SK-MEL-5 (cell line): ENCODE results near the gene ARHGAP31. TPM values are rescaled to one million over a fixed set of nuclear protein-coding genes. Genes with fewer than 3 reads are reported as not detected.
A peak's percentile ranks its signal among the peaks of the same experiment; 100 is the strongest.
"Not testable (repeated sequence)": the region's sequence is repeated elsewhere in the genome, so short reads cannot be mapped to it uniquely, and the experiment has no call there.

Experiments
- DNase-seq: peaks from one replicate; pipeline ENCODE4 v3.0.0-alpha.2; 2016; ENCODE audit warnings: low read depth, low spot score
- in situ Hi-C: cut with HindIII; loops from 2 replicates; pipeline ENCODE4 v1.10.0; 2016; ENCODE audit warnings: low sequenced_read_pairs, high pct_unique_total_duplicates, low pct_unique_long_range_greater_than_20kb
- polyA plus RNA-seq, 2 experiments: library from polyadenylated mRNA; depleted of rRNA; stranded (reverse); fragments of >200 nt; gene quantifications; 2 replicates each; pipeline ENCODE4 v1.2.3, GENCODE V29; 2015
- total RNA-seq: library from RNA; depleted of rRNA; stranded (reverse); fragments of >200 nt; shearing (Covaris generic); gene quantifications from 2 replicates; pipeline ENCODE4 v1.2.3, GENCODE V29; 2014; rRNA removed

Gene ARHGAP31, protein sequence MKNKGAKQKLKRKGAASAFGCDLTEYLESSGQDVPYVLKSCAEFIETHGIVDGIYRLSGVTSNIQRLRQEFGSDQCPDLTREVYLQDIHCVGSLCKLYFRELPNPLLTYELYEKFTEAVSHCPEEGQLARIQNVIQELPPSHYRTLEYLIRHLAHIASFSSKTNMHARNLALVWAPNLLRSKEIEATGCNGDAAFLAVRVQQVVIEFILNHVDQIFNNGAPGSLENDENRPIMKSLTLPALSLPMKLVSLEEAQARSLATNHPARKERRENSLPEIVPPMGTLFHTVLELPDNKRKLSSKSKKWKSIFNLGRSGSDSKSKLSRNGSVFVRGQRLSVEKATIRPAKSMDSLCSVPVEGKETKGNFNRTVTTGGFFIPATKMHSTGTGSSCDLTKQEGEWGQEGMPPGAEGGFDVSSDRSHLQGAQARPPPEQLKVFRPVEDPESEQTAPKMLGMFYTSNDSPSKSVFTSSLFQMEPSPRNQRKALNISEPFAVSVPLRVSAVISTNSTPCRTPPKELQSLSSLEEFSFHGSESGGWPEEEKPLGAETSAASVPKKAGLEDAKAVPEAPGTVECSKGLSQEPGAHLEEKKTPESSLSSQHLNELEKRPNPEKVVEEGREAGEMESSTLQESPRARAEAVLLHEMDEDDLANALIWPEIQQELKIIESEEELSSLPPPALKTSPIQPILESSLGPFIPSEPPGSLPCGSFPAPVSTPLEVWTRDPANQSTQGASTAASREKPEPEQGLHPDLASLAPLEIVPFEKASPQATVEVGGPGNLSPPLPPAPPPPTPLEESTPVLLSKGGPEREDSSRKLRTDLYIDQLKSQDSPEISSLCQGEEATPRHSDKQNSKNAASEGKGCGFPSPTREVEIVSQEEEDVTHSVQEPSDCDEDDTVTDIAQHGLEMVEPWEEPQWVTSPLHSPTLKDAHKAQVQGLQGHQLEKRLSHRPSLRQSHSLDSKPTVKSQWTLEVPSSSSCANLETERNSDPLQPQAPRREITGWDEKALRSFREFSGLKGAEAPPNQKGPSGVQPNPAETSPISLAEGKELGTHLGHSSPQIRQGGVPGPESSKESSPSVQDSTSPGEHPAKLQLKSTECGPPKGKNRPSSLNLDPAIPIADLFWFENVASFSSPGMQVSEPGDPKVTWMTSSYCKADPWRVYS (N-terminal part only)
- total RNA-seq, result 11.4 and 13.9 TPM in 2 replicates
- polyA plus RNA-seq (2015; cell fraction: cytosol; rRNA removed), result 10.9 and 17.9 TPM in 2 replicates
- polyA plus RNA-seq (2015; cell fraction: nucleus; rRNA removed), result 2.4 and 3.4 TPM in 2 replicates

DNA sequence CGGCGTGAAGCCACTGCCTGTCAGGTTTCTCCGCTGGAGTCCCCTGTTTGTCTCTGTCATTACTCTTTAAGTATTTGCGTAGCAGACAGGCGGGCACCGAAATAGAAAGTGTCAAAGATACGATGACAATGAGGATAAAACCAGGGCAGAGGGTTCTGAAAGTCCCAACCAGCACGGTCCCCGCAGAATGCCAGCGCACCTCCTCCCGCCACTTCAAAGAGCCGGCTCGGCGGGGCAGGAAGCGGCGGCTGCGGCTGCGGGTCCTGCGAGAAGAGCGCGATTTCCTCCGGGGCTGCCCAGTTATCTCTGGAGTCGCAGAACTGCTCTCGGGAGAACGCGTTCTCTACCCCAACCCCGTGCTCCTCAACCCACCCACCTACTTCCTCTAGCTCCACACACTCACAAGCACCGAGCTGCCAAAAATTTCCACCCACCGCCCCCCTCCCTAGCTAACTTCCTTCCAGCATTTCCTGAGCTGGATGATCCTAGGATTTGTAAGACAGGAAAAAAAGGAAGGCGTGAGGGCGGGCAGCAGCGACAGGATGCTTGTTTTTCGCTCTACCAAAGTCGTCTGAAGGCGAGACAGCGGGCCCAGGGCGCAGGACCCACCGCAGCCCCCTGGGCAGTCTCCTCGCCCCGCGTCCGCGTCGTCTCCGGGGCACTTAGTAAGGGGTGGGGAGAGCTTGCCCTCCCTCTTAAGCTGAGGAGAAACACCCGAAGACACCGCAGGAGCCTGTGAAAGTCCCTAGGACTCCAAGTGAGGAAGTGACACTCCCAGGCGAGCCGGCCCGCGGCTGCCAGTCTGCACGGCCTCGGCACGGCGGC is at the start of gene ARHGAP31:
TSS of gene ARHGAP31 (plus strand) at position 513 of the 825 bp plus-strand sequence. CDS start 522 bp downstream, outside the sequence.
- peak; percentile 65 for DNase-seq
- in situ Hi-C loops, result no loop called here

DNA sequence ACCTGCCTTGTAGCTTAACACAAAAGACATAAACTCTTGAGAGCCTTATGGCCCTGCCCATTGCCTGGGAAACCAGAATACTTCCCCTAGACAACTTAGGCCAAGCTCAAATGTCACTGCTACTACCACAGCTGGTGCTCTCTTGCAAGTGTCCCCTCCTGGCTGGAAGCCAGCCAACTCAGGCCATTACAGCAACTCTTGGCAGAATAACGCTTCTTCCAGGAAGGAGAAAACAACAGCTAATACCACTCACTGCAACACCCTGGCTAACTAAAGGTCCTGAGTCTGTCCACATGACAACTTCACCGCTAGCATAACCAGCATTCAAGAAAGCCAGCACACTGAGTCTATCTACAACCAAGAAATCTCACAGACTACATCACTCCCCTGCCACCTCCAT is 48.4 kb upstream of the ARHGAP31 start:
- in situ Hi-C loops, result no loop called here
- DNase-seq, result no peak

DNA sequence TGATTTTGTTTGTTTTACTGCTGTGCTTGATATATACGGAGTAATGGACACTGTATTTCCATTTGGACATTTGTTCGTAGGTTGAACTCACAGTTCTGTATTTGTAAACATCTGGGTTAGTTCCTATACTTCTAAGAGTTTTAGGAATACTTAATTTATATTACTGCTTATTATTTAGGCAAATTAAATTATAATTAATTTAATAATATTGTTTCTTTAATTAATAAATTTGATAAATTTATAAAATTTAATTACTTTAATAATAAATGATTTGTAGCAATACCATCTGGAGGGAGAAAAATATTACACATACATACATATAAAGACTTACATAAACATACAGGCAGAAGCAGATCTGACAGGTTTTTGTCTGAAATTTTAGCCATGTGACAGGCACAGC is 39.0 kb upstream of the ARHGAP31 start:
- no peak for DNase-seq
- in situ Hi-C loops, result no loop called here

DNA sequence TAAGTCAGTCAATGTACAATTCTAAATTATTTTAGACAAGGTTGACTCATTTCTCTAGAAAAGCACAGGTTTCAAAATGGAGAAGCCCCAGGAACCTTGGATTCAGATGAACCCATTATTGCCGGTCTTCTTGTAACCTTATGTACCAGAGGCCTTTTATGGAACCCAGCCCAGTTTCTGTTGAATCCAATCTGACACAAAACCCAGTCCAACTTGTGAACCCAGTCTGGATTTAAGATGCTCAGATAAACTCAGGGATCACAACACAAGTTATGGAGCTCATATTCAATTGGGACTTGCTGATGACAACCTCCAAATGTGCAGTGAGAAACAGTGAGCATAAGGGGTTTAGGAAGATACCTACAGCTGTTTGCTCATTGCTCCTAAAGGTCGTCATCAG is 37.1 kb upstream of the ARHGAP31 start:
- in situ Hi-C loops, result no loop called here
- no peak for DNase-seq

DNA sequence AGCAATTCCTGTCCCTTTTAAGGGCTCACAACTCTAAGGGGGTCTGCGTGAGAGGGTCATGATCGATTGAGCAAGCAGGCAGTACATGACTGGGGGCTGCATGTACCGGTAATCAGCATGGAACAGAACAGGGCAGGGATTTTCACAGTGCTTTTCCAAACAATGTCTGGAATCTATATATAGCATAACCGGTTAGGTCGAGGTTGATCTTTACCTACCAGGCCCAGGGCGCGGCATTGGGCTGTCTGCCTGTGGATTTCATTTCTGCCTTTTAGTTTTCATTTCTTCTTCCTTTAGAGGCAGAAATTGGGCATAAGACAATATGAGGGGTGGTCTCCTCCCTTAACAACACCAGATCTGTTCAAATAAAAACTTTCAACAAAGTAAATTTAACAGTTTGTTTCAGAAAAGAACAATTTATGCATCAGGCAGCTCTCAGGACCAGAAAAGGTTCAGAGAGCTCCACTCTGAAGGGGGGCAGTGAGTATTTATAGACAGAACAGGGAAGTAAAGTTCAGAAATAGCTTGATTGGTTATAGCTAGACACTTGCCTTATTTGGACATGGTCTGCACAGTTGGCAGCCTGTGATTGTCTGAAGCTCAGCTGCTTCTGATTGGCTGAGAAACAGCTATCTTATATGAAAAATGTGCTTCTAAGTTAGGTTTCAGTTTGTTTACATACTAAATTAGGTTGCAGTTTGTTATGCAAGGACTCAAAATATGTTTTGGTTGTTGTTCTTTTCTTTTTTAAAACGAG is 36.4 kb upstream of the ARHGAP31 start:
- in situ Hi-C loops, result no loop called here
- no peak for DNase-seq

DNA sequence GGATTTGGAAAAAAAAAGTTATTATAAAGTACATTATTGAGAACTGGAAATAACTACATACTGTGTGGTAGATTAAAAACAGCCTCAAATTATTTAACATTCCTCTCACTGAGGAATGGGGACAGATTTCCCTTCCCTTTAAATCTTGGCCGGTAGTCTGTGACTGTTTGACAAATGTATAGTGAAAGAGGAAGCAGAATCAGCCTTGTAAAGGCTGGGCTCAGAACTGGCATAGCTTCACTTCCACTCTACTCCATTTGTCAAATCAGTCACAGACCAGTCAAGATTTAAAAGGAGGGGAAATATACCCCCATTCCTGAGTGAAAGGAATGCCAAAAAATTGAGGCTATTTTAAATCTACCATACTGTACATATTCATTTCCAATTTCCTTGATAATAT is 35.3 kb upstream of the ARHGAP31 start:
- DNase-seq, result no peak
- in situ Hi-C loops, result no loop called here

DNA sequence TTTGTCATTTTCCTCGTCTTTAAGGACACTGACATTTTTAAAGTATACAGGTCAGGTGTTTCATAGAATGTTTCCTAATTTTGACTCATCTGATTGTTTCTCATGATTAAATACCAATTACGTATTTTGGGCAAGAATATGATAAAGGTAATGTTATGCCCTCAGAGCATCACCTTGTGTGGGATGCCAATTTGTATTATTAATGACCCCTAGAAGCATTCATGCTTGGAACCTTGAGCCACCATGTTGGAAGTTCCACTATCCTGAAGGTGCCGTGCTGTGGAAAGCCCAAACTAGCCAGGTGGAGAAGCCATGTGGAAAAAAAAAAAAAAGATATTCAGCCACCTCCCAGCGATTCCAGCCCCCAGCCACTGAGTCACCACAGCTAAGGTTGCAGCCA is 34.4 kb upstream of the ARHGAP31 start:
- in situ Hi-C loops, result no loop called here
- DNase-seq, result no peak

DNA sequence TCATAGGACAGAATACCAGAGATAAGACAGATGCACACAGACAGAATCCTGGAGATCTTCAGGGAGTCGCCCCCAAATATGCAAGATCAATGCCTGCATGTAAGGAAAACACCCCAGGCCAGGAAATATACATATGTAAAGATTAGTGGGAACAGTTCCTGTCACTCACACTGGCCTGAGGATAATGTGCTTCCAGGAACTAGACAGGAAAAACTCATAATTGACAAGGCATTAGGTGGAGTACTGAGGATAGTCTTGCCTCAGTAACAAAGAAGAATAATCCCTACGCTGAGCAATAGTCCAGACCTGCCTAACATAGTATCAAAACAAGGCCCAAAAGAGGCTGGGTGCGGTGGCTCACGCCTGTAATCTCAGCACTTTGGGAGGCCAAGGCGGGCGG is 33.1 kb upstream of the ARHGAP31 start:
- in situ Hi-C loops, result no loop called here
- no peak for DNase-seq

DNA sequence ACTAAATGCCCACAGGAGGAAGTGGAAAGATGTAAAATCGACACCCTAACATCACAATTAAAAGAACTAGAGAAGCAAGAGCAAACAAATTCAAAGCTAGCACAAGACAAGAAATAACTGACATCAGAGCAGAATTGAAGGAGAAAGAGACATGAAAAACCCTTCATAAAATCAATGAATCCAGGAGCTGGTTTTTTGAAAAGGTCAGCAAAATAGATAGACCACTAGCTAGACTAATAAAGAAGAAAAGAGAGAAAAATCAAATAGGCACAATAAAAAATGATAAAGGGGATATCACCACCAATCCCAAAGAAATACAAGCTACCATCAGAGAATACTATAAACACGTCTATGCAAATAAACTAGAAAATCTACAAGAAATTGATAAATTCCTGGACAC is 24.0 kb upstream of the ARHGAP31 start:
- in situ Hi-C loops, DNase-seq: not testable (repeated sequence)

DNA sequence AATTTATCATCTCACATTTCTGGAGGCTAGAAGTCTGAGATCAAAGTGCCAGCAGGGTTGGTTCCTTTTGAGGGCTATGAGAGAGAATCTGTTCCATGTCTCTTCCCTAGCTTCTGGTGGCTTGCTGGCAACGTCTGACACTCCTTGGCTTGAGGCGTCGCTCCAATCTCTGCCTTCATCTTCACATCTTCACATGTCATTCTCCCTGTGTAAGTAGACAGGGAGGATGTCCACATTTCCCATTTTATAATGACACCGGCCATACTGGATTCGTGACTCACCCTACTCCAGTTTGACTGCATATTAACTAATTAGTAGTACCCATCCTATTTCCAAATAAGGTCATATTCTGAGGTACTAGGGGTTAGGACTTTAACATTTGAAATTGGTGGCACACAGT is 17.5 kb upstream of the ARHGAP31 start:
- DNase-seq, result no peak
- in situ Hi-C loops, result no loop called here

DNA sequence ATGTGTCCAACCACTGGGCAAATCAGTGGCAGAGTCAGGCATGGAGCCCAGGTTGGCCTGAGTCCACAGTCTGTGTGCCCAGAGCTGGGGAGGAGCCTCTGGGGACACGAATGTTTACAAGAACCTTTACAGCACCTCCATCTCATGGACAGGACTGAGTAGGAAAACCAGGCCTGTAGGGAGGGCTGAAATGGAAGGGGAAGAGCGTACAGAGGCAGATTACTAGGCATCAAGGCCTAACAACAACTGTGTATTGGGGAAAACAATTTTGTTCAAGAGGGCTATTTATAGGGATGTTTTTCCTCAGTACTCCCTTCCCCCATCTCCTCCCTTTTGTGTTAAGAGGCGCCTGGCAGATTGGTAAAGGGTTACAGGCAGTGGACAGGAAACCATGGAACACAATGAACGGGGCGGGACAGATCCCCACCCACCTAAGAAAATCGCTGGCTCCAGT is 15.1 kb upstream of the ARHGAP31 start:
- in situ Hi-C loops, result no loop called here

DNA sequence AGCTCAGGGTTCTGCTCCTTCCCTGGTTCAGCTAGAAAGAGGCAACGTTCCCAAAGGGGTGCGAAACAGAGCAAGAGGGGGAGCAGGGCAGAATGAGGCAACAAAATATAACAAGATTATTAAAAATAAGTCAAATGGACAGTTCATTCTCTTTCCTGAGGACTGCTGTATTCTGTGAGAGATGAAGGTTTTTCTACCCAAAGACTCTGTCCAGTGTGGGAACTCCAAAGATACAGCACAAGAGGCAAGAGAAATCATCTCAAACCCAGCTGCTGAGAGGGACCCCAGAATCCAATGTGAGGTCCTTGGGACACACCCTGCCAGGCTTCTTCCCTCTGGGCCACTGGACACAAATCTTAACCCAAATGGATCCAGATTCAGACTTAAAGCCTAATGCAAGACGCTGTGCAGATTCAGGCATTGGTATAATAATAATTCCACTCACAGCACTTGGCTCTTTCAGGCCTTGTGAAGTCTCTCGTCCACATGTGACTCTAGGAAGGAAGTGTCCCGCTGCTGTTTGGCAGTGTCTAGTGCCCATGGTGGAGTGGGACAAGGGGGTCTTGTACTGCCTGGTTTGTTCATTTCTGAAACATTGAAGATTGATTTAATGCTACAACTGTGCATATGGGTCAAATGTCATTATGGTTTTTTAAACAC is 14.5 kb upstream of the ARHGAP31 start:
- DNase-seq, result no peak
- in situ Hi-C loops, result no loop called here

More for the DNA sequence above, 15.1 kb upstream of the ARHGAP31 start:
- no peak for DNase-seq

DNA sequence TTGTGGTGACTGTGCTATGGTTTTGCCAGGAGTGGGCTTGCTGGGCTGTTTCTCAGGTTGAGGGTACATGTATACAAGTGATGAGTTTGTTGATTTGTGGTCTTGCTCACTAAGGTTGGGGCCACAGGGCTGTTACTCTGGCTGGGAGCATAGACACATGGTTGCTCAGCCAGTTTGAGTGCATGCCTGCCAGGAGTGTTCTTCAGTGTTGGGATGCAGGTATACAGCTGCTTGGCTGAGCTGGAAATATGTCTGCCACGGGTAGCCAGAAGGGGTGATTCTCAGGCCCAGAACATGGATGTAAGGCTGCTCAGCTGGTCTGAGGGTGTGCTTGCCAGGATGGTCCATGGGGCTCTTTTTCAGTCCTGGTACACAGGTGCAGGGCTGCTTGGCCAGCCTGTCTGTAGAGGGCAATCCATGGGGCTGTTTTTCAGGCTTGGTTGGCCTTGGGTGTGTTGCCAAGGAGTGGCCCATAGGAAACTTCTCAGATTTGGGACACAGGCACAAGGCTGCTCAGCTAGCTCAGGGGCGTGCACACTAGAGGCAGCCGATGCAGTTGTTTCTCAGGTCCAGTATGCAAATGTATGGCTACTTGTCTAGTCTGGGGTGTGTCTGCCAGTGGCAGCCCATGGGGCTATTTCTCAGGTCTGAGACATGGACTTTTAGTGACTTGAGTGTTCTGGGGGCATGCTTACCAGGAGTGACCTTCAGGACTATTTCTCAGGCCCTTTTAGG is 5.3 kb upstream of the ARHGAP31 start:
- no peak for DNase-seq
- in situ Hi-C loops, result no loop called here

DNA sequence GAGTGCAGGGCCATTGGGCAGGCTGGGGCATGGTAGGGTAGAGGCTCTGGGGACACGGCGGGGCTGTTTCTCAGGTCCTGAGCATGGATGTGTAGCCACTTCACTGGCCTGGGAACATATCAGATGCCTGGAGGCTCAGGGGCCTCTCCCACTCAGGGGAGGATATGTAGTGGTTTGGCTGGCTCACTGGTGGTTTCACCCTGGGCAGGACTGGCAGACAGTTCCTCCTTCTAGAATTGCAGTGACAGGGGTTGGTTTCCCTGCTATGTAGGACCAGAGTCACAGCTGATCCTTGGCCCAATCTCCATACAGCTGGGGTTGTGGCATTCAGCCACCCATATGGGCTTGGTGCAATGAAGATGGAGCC is 4.8 kb upstream of the ARHGAP31 start:
- in situ Hi-C loops, result no loop called here
- DNase-seq, result no peak

DNA sequence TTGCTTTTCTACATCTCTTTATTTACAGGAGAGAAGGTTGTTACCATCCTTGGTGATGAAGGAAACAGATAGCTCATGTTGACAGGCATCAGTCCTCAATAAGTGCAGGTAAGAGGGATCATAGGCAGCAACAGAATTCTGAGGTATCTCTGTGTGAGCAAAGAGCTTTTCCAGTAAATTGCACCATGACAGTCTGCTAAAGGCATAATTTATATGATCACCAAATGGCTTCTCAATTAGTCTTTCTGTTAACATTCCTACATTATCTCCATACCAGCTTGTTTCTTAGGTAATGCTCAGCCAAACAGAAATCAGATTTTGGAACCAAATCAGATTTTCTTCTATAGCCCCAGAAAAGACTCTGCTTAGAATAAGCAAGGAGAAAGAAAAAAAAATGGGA is 3.6 kb upstream of the ARHGAP31 start:
- in situ Hi-C loops, result no loop called here
- no peak for DNase-seq
